AG09319 (cell line): Measurements from ENCODE around the gene MYO7B.

Experiments used
- DNase-seq: peaks from one replicate; pipeline ENCODE4 v3.0.0-alpha.2; 2010; ENCODE audit warnings: low read depth; ENCODE audit errors: extremely low read depth
- TF ChIP-seq, protein P1 (sequence below): IDR thresholded peaks from 2 replicates; pipeline ENCODE4 v1.5.1; 2011; ENCODE audit warnings: low read depth, mild to moderate bottlenecking, inconsistent platforms, low read length, moderate library complexity

The MYO7B gene

DNA sequence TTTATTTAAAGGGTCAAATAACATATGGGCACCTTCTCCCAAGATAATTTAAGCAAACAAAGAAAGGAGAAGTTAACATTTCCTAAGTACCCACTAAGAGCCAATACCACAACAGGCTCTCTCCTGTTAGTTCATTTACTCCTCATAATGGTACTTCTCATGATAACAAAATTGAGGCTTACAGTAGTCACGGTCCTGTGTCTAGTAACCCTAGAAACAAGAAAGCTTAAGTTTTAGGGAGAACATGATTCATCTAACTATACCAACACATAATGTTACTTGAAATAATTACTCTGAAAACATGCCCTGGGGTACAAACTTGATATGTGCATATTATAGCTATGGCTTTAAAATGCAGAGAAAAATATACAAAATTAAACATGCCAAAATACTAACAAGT, 29.0 kb upstream of the MYO7B start:
- DNase-seq, result no peak

DNA sequence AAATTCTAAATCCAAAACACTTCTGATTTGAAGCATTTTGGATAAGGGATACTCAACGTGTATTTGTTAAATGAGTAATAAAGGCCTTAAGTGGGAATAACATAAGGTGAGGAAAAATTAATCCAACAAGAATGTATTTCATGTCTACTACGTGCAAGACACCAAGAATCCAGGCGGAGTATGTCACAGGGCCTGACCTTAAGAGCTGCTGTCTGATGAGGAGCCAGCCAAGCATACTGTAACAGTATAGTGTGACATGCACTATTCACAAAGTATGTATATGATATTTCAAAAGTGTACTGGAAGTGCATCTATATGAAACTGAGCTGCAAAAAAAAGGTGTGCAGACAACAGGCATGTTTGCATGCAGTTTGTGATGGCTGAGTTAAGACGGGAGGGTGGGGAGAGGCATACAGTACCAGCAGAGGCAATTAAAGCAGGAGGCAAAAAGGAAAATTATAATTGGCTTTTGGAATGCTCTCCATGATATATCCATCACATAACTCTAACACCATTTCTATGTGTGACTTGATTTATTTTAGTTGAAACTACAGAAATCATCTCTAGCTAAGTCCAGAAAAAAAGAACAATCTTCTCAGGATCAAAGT, 27.4 kb upstream of the MYO7B start:
- TF ChIP-seq, protein P1, sequence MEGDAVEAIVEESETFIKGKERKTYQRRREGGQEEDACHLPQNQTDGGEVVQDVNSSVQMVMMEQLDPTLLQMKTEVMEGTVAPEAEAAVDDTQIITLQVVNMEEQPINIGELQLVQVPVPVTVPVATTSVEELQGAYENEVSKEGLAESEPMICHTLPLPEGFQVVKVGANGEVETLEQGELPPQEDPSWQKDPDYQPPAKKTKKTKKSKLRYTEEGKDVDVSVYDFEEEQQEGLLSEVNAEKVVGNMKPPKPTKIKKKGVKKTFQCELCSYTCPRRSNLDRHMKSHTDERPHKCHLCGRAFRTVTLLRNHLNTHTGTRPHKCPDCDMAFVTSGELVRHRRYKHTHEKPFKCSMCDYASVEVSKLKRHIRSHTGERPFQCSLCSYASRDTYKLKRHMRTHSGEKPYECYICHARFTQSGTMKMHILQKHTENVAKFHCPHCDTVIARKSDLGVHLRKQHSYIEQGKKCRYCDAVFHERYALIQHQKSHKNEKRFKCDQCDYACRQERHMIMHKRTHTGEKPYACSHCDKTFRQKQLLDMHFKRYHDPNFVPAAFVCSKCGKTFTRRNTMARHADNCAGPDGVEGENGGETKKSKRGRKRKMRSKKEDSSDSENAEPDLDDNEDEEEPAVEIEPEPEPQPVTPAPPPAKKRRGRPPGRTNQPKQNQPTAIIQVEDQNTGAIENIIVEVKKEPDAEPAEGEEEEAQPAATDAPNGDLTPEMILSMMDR, result no peak

More for the DNA sequence above, 29.0 kb upstream of the MYO7B start:
- TF ChIP-seq, protein P1, result no peak

DNA sequence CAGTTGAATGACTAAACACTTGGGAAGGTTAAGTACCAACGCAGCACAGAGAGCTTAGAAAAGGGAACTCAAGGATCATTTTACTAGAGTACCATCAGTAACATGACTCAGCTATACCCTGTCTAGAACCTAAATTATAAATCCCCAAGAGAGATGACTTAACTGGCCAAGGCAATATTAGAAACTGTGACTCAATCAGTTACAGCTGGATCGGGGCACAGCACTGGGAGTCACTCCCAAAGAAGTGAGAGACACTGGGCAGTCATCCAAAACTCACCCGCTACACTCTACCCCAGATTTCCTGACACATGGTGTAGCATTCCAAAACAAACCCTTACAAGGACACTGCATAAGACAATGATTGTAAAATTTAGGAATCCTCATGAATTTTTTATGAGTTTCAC, 26.9 kb upstream of the MYO7B start:
- peak; percentile 95 for DNase-seq
- TF ChIP-seq, protein P1, result no peak

More for the DNA sequence above, 27.4 kb upstream of the MYO7B start:
- DNase-seq, result no peak

DNA sequence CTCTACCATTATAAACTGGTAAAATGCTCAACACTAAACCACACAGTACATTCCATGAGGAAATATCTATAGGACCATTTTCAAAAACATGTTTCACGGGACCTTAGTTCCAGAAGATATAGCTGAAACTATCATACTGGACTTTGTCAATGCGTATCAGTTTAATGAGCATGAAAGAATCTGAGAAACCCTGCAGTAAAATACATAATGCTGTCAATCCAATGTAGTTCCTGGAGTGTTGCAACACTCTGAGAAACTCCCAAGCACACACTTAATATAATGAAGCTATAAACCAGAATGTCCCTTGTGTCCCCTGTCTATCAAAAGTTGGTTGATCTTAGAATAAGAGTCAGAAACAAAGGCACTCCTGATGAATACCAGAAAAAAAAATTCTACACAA, 25.4 kb upstream of the MYO7B start:
- no peak for DNase-seq
- TF ChIP-seq, protein P1, result no peak

DNA sequence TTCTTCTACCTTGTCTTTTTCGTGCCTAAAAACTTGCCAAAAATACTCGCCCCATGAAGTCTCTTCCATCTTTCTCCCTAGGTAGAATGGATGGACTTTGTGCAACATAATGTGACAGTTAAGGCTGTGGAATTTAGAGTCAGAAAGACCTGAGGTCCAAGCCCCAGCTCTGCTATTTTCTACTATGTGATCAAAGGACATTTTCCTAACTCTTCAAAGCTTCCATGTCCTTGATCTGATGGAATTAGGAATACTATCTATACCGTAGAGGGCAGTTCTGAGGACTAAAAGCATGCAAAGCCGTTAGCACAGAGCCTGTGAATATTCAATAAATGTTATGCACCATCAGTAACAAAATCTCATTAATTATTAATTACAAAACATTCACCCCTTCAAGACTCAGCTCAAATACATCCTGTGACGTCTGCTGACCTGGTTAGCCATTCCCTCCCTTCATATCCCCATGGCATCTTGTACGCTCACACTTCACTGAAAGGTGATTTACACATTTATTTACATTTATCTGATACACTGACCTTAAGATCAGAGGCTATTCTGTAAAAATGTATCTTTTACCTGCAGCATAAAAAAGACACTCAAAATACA, 24.3 kb upstream of the MYO7B start:
- DNase-seq, result no peak

DNA sequence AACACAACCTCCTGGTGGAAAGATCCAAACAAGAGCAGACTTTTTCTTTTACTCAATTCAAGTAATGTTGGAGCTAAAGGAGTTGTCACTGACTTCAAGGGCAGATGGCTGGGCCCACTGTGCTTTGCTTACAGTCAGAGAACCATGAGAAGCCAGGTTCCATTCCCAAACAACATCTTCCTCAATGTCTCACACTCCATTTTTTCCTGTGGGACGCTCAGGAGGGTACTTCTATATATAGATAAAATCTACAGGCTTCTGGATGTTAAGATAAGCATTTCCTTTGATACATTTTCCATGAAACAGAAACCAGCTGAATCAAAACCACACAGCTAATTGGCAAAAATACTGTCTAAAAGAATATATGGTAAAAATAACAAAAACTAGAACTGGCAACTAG, 23.6 kb upstream of the MYO7B start:
- no peak for DNase-seq
- TF ChIP-seq, protein P1, result no peak

More for the DNA sequence above, 24.3 kb upstream of the MYO7B start:
- TF ChIP-seq, protein P1, result no peak

DNA sequence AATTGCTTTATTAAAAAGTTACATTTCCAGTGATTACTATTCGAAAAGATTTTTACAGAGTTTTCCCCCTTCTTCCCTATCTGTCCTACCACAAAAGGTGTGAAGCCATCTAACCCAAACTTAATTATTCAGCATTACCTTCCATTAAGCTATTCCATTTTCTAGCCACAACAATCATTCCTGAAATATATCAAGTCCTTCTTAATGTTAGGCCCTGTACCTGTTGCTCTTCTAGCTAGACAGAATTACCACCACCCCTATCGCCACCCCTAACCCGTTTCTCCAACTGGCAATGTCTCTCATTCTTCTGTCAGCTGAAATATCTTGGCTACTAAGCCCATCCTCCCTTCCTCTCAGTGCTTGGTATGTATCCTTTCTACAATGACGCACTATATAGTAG, 23.1 kb upstream of the MYO7B start:
- DNase-seq, result no peak
- TF ChIP-seq, protein P1, result no peak
